IMR-90 (cell line): ENCODE data around the gene MAEA.

Experiments used
- BHLHE40 ChIP-seq: fragments of 150-350 bp; IDR thresholded peaks from 2 replicates; pipeline ENCODE4 v1.6.1; 2016; ENCODE audit warnings: mild to moderate bottlenecking, low read depth, low read length
- CEBPB ChIP-seq: IDR thresholded peaks from 2 replicates; pipeline ENCODE4 v1.6.1; 2012; ENCODE audit warnings: low read depth, low read length, improper control_type of control experiment
- CHD1 ChIP-seq: IDR thresholded peaks from 2 replicates; pipeline ENCODE4 v1.6.1; 2012; ENCODE audit warnings: low read depth, low read length, improper control_type of control experiment
- CTCF ChIP-seq: conservative IDR thresholded peaks from 2 replicates; pipeline ENCODE4 v1.5.1; 2012; ENCODE audit warnings: mild to moderate bottlenecking, low read depth, low read length, improper control_type of control experiment
- ELK1 ChIP-seq: fragments of 150-350 bp; IDR thresholded peaks from 2 replicates; pipeline ENCODE4 v1.6.1; 2016; ENCODE audit warnings: low read depth, mild to moderate bottlenecking, low read length, moderate library complexity, borderline replicate concordance
- FOS ChIP-seq: fragments of 150-350 bp; IDR thresholded peaks from 2 replicates; pipeline ENCODE4 v1.6.1; 2016; ENCODE audit warnings: low read depth, low read length
- MAFK ChIP-seq: IDR thresholded peaks from 2 replicates; pipeline ENCODE4 v1.6.1; 2012; ENCODE audit warnings: low read depth, low read length, improper control_type of control experiment
- MAZ ChIP-seq: IDR thresholded peaks from 2 replicates; pipeline ENCODE4 v1.6.1; 2012; ENCODE audit warnings: low read depth, mild to moderate bottlenecking, low read length, improper control_type of control experiment, moderate library complexity, borderline replicate concordance
- MXI1 ChIP-seq: IDR thresholded peaks from 2 replicates; pipeline ENCODE4 v1.6.1; 2012; ENCODE audit warnings: low read depth, mild to moderate bottlenecking, low read length, moderate library complexity, borderline replicate concordance
- NFE2L2 ChIP-seq: fragments of 150-350 bp; IDR thresholded peaks from 2 replicates; pipeline ENCODE4 v1.6.1; 2016; ENCODE audit warnings: low read depth, mild to moderate bottlenecking, low read length
- POLR2A ChIP-seq: IDR thresholded peaks from 2 replicates; pipeline ENCODE4 v1.6.1; 2012; ENCODE audit warnings: mild to moderate bottlenecking, low read depth, low read length
- RFX5 ChIP-seq: IDR thresholded peaks from 2 replicates; pipeline ENCODE4 v1.8.0; 2012; ENCODE audit warnings: low read depth, mild to moderate bottlenecking, low read length, moderate library complexity
- SMC3 ChIP-seq: fragments of 150-350 bp; IDR thresholded peaks from 2 replicates; pipeline ENCODE4 v1.6.1; 2016; ENCODE audit warnings: low read depth, mild to moderate bottlenecking, antibody characterized with exemption, low read length, moderate library complexity
- USF2 ChIP-seq: fragments of 150-350 bp; IDR thresholded peaks from 2 replicates; pipeline ENCODE4 v1.6.1; 2017; ENCODE audit warnings: mild to moderate bottlenecking, antibody characterized with exemption, low read length, low read depth

- TF ChIP-seq CTCF = no peak
- TF ChIP-seq POLR2A = no peak
- TF ChIP-seq MAFK = no peak
- TF ChIP-seq CEBPB = no peak
- TF ChIP-seq USF2 = no peak
- no peak for TF ChIP-seq RFX5
- TF ChIP-seq FOS = no peak
- no peak for TF ChIP-seq MAZ
- TF ChIP-seq MXI1 = no peak
- no peak for TF ChIP-seq SMC3
- no peak for TF ChIP-seq CHD1
- no peak for TF ChIP-seq NFE2L2
- no peak for TF ChIP-seq ELK1
- TF ChIP-seq BHLHE40 = no peak
Observed at GRCh38 chr4:1350169-1350520, 60.5 kb downstream of the MAEA start.
